HG02610 (cell line): ENCODE results near the gene THSD4.
"Not testable (repeated sequence)": the region's sequence is repeated elsewhere in the genome, so short reads cannot be mapped to it uniquely, and the experiment has no call there.

ENCODE experiments used
- ATAC-seq: cut with Tn5 transposase; IDR thresholded peaks from one replicate; pipeline ENCODE4 v1.9.1; 2021; ENCODE audit warnings: mild to moderate bottlenecking, moderate library complexity; ENCODE audit not compliant: unreplicated experiment

The THSD4 gene

GRCh38 chr15:71659730-71660067 is 544.4 kb downstream of the THSD4 start:
- ATAC-seq: no peak

DNA sequence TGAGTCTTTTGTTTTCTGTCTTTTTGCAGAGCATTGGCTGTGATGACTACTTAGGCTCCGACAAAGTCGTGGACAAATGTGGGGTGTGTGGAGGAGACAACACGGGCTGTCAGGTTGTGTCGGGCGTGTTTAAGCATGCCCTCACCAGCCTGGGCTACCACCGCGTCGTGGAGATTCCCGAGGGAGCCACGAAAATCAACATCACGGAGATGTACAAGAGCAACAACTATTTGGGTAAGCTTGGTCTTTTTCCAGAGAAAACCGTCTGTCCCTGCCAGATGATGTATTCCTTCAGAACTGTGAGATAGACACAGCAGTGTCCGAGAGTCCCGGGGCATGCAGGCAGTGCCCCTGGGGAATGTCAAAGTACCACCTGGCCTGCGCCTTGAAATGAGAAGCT is 545.2 kb downstream of the THSD4 start:
- ATAC-seq: no peak

- ATAC-seq: no peak
These were observed 547.0 kb downstream of the THSD4 start for GRCh38 chr15:71662306-71662705.

DNA sequence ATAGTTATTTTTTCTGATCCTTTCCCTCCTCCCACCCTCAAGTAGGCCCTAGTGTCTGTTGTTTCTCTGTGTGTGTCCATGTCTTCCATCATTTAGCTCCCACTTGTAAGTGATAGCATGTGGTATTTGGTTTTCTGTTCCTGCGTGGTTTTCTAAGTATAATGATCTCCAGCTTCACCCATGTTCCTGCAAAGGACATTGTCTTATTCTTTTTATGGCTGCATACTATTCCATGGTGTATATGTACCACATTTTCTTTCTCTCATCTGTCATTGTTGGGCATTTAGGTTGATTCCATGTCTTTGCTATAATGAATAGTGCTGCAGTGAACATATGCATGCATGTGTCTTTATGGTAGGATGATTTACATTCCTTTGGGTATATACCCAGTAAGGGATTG is 549.4 kb downstream of the THSD4 start:
- no peak for ATAC-seq

- no peak for ATAC-seq
These were observed 551.7 kb downstream of the THSD4 start for GRCh38 chr15:71666763-71667620.

DNA sequence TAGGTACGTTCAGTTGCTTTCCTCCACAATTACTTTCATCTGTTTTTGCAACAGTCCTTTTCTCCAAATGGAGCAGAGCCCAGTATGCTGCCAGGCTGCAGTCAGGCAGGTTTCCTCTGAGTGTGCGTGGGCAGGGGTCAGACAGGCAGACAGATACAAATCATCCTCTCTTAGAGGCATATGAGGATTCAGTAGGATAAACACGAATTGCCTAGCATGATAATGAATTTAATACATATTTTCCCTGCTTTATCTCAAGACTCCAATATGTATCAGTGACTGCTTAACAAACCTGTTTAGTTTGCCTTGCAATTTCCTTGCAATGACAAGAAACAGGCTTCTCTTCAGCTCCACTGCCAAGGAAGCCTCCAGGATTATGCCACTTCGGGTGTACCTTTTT is 554.4 kb downstream of the THSD4 start:
- no peak for ATAC-seq

DNA sequence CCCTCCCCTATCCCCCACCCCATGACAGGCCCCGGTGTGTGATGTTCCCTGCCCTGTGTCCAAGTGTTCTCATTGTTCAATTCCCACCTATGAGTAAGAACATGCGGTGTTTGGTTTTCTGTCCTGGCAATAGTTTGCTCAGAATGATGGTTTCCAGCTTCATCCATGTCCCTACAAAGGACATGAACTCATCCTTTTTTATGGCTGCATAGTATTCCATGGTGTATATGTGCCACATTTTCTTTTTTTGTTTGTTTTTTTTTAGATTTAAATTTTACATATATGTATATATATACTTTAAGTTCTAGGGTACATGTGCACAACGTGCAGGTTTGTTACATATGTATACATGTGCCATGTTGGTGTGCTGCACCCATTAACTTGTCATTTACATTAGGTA is 555.0 kb downstream of the THSD4 start:
- ATAC-seq: not testable (repeated sequence)

- no peak for ATAC-seq
These were observed 559.1 kb downstream of the THSD4 start for GRCh38 chr15:71674354-71674753.

GRCh38 chr15:71677352-71677751 is 562.1 kb downstream of the THSD4 start:
- ATAC-seq: no peak

DNA sequence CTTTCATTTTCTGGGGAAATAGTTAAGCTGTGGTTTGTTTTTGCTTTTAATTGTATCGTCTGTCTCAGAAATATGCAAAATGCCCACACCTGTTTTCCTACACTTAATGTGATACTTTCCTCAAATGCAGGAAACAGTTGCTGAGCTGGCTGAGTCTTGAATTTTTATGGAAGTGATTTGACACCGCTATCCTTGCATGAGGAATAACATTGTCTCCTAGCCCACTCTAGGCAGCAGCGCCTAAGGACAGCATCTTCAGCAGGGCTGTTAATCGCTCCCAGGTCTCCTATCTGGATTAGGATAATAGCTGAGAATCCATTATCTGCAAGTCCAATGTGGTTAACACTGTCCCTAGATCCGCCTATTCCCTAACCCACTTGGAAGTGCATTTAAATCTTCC is 562.5 kb downstream of the THSD4 start:
- ATAC-seq: no peak

- no peak for ATAC-seq
These were observed 562.9 kb downstream of the THSD4 start for GRCh38 chr15:71678191-71678590.

DNA sequence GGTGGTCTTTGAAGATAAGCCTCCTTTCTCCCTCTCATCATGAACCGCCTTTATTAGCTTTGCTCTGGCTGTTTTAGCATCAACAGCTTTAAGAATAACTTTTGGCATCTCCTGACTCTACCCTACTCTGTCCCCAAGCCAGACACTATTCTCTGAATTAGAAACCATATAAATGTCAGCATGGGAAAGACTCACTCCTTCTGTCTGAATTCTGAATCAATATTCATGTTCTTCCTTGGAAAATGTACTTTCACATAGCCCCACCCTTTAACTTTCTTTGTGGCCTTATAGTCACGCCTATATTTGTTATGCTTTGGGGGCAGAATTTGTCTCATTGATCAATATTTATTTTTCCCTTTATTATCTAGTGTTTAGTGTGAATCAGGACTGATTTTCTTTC is 563.3 kb downstream of the THSD4 start:
- no peak for ATAC-seq

DNA sequence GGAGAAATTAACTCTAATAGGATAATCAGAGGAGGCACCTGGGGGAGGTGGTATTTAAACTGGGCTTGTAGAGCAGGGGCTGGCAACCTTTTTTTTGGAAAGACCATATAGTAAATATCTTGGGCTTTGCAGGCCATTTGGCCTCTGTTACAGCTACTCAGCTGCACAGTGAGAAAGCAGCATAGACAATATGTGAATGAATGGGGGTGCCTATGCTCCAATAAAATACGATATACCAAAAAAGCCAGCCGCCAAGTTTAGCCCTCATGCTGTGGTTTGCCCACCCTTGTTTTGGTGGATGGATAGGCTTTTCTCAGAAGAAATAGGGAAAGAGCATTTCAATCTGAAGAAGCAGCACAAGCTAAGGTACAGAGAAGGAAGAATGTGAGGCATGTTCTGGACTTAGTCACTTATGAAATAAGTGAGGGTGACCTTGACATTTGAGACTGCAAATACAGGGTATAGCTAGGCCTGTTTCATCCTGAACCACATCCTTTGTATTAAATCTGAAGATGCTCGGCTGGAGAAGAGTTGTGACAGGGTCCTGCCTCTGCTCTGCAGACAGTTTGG is 564.0 kb downstream of the THSD4 start:
- no peak for ATAC-seq

- no peak for ATAC-seq
These were observed 564.6 kb downstream of the THSD4 start for GRCh38 chr15:71679793-71680353.

DNA sequence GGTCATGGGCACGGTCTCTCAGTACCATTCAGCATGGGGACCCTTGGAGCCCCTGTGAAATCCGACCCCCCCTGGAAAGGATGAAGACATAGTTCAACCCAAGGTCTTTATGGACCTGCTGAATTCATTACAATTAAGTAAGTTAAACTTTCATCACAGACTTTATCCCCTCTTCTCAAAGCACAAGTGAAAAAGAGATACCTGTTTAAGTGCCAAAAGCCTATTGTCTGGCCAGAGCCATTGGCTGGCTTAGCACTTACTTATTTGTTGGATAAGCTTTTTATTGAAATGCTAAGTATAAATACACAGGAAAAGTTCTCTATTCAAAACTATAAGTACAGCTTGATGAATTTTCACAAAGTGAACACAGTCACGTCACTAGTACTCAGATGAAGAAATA is 566.7 kb downstream of the THSD4 start:
- no peak for ATAC-seq

- ATAC-seq: no peak
These were observed 568.4 kb downstream of the THSD4 start for GRCh38 chr15:71683411-71684274.

DNA sequence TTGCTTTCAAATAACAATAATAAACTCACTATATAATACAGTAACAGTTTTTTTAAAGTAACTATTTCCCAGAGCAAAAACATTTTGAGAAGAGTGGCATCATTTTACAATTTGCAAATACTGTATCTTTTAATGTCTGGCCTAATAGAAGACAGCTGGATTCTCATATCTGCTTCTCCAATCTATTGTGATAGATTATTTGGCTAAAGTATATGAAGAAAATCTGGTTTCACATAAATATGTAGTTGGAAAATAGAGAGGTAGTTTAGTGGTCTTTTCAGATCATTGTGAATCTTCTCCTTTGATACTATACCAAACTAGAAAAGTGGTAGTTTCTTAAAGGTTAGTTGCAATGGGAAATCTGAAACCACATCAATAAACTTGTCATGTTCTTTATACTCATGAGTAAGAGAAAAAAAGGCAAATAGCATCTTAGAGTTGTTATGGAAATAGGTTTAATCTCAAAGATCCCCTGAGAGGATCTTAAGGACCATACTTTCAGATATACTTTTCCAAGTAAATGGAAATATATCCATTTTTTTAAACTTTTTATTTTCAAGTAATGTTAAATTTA is 570.2 kb downstream of the THSD4 start:
- ATAC-seq: no peak

DNA sequence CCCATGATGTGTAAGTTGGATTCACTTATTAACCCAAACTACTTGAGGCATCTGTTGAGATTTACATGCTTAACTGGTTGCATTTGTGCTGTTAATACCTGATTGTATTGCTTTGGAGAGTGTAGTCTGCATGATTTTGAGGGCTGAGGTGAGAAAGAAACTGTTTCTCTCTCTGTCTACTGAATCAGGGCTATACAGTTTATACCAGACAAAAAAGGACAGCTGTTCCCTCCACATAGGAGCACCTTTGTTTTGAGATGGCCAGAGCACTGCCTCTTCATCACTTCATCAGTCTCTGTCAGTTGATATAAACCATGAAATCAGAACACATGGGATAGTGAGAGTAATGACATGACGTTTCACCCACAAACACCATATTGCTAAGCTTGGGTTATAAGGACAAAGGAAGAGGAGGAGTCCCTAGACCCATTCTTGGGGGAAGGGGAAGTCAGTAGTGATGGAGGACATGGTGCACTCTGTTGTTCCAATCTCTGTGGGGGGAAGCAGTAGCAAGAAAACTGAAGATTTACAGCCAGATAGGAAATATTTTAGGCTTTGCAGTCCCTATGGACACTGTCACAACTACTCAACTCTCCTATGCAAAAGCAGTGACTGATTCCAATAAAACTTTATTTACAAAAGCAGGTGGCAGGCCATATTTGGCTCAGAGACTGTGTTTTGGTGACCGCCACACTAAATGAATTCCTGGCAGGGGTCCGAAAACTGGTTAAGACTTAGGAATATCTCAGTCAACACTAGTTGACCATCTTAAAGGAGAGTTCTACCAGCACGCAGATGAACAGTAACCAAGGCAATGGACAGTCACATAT is 571.2 kb downstream of the THSD4 start:
- ATAC-seq: no peak

GRCh38 chr15:71687902-71688508 is 572.7 kb downstream of the THSD4 start:
- ATAC-seq: no peak
